ENCODE measurements around the gene HSF4.

The HSF4 gene

GRCh38 chr16:67187175-67187890 is 22.8 kb downstream of the HSF4 start:
- DNase-seq = no peak

GRCh38 chr16:67188323-67188722 is 23.8 kb downstream of the HSF4 start:
- no peak for DNase-seq

GRCh38 chr16:67188798-67189197 is 24.3 kb downstream of the HSF4 start:
- DNase-seq = no peak

- DNase-seq = no peak
Measured at GRCh38 chr16:67190041-67190440, 25.5 kb downstream of the HSF4 start, which contains the start of gene EXOC3L1. TSS of gene EXOC3L1 (minus strand) at chr16:67190136. CDS start at chr16:67189676, 460 bp downstream.

- DNase-seq = no peak
Measured at GRCh38 chr16:67190448-67191399, 26.2 kb downstream of the HSF4 start.

GRCh38 chr16:67191411-67191994 is 27.0 kb downstream of the HSF4 start:
- no peak for DNase-seq

GRCh38 chr16:67191995-67192681 is 27.6 kb downstream of the HSF4 start, which contains the start of gene E2F4:
TSS of gene E2F4 (plus strand) at chr16:67192155. CDS start at chr16:67192228, 73 bp downstream.
- DNase-seq = peak; percentile 83 to 89

- DNase-seq = no peak
Measured at GRCh38 chr16:67192781-67193361, 28.3 kb downstream of the HSF4 start.

GRCh38 chr16:67193536-67193935 is 29.0 kb downstream of the HSF4 start:
- DNase-seq = no peak

- DNase-seq = no peak
Measured at GRCh38 chr16:67194260-67194659, 29.7 kb downstream of the HSF4 start.

- no peak for DNase-seq
Measured at GRCh38 chr16:67195676-67196075, 31.1 kb downstream of the HSF4 start.

- no peak for DNase-seq
Measured at GRCh38 chr16:67196881-67197280, 32.3 kb downstream of the HSF4 start.

- DNase-seq = no peak
Measured at GRCh38 chr16:67197704-67198103, 33.2 kb downstream of the HSF4 start.

GRCh38 chr16:67198238-67198734 is 33.7 kb downstream of the HSF4 start:
- DNase-seq = peak in 1 of 2 experiments; percentile 53

GRCh38 chr16:67199011-67199807 is 34.7 kb downstream of the HSF4 start, which contains the start of gene ELMO3:
TSS of gene ELMO3 (plus strand) at chr16:67199131. CDS start at chr16:67199327, 196 bp downstream.
- no peak for DNase-seq

GRCh38 chr16:67199808-67200198 is 35.3 kb downstream of the HSF4 start:
- no peak for DNase-seq

- no peak for DNase-seq
Measured at GRCh38 chr16:67200491-67200890, 35.9 kb downstream of the HSF4 start.

- no peak for DNase-seq
Measured at GRCh38 chr16:67201411-67202345, 37.1 kb downstream of the HSF4 start.

- DNase-seq = no peak
Measured at GRCh38 chr16:67202426-67202825, 37.9 kb downstream of the HSF4 start.

- no peak for DNase-seq
Measured at GRCh38 chr16:67202956-67203493, 38.5 kb downstream of the HSF4 start.
